Caco-2 (cell line): ENCODE data around the gene NOXO1. TPM values are rescaled to one million over a fixed set of nuclear protein-coding genes. Genes with fewer than 3 reads are reported as not detected.
A peak's percentile ranks its signal among the peaks of the same experiment; 100 is the strongest.

Source experiments
- BruUV-seq: library from RNA; stranded (reverse); fragments of 400-500 nt; replicated peaks from 2 replicates; lab custom pipeline; 2021; lab: Mats Ljungman, UMichigan
- CTCF ChIA-PET: fragments of 300-600 bp; sonication (Branson Sonifier 250); formaldehyde crosslinking; loops from one replicate; lab custom pipeline; 2022; ENCODE audit warnings: antibody characterized with exemption; lab: Charles Lee
- POLR2A ChIA-PET: fragments of 300-600 bp; sonication (Branson Sonifier 250); formaldehyde crosslinking; loops from one replicate; lab custom pipeline; 2022; ENCODE audit warnings: antibody characterized with exemption; lab: Charles Lee
- DNase-seq, 2 experiments: peaks; one replicate each; pipeline versions ENCODE4 v3.0.0 to v3.0.0-alpha.2; 2020 to 2022
- H3K27me3 ChIP-seq: replicated peaks from 2 replicates; pipeline ENCODE4 v1.6.0; 2011; ENCODE audit warnings: low read length; ENCODE audit not compliant: control insufficient read depth, insufficient read depth
- H3K36me3 ChIP-seq: 2 replicates; pipeline ENCODE4 v1.5.1; 2011; ENCODE audit warnings: low read length; ENCODE audit not compliant: control insufficient read depth, insufficient read depth
- H3K4me1 ChIP-seq: fragments of 250-450 bp; sonication (Bioruptor Pico); 2 replicates; pipeline ENCODE4 v1.5.1; 2020; ENCODE audit warnings: mild to moderate bottlenecking
- H3K4me3 ChIP-seq: 2 replicates; pipeline ENCODE4 v1.5.1; 2011; ENCODE audit warnings: low read depth, mild to moderate bottlenecking, control low read depth, low read length
- H3K9me3 ChIP-seq: fragments of 250-450 bp; sonication (Bioruptor Pico); 2 replicates; pipeline ENCODE4 v1.5.1; 2020; ENCODE audit warnings: mild to moderate bottlenecking, moderate library complexity
- H3K27ac Mint-ChIP-seq: one replicate; pipeline ENCODE4 v1.8.0; 2022; ENCODE audit warnings: mixed read lengths; ENCODE audit not compliant: unreplicated experiment
- H3K27me3 Mint-ChIP-seq: one replicate; pipeline ENCODE4 v1.8.0; 2022; ENCODE audit warnings: mixed read lengths; ENCODE audit not compliant: insufficient read depth, unreplicated experiment
- H3K36me3 Mint-ChIP-seq: one replicate; pipeline ENCODE4 v1.8.0; 2022; ENCODE audit warnings: mild to moderate bottlenecking, mixed read lengths; ENCODE audit not compliant: insufficient read depth, unreplicated experiment
- H3K4me1 Mint-ChIP-seq: one replicate; pipeline ENCODE4 v1.8.0; 2022; ENCODE audit warnings: low read depth, mixed read lengths; ENCODE audit not compliant: unreplicated experiment
- H3K4me3 Mint-ChIP-seq: one replicate; pipeline ENCODE4 v1.8.0; 2022; ENCODE audit warnings: mild to moderate bottlenecking, moderate library complexity, mixed read lengths; ENCODE audit not compliant: unreplicated experiment
- H3K9me3 Mint-ChIP-seq: one replicate; pipeline ENCODE4 v1.8.0; 2022; ENCODE audit warnings: mixed read lengths; ENCODE audit not compliant: unreplicated experiment
- CTCF ChIP-seq, 2 experiments: fragments of 200-600 bp in 1 of 2; IDR thresholded peaks; 1 replicate in 1 of 2; 2 replicates in 1 of 2; pipeline versions ENCODE4 v1.5.1 to v1.8.0; 2011 to 2022; ENCODE audit warnings: antibody characterized with exemption in 1 of 2, control low read depth in 1 of 2, inconsistent platforms in 1 of 2, low read depth in 1 of 2, low read length in 1 of 2, mild to moderate bottlenecking in 1 of 2, moderate library complexity in 1 of 2; ENCODE audit not compliant: insufficient read depth in 1 of 2, severe bottlenecking in 1 of 2, unreplicated experiment in 1 of 2
- intact Hi-C: fragments of 100-400 bp; cut with micrococcal nuclease; formaldehyde crosslinking; loops from one replicate; pipeline ENCODE4 v1.10.0; 2022; ENCODE audit not compliant: unreplicated experiment
- total RNA-seq: library from RNA; stranded (reverse); gene quantifications from 2 replicates; pipeline ENCODE4 v1.2.3, GENCODE V29; 2022

The NOXO1 gene
- total RNA-seq, 1 experiment from 2014 or later = 1.1 TPM

- POLR2A ChIA-PET = no interaction called here
Observed at GRCh38 chr16:1990101-1990350, 8.8 kb upstream of the NOXO1 start.

GRCh38 chr16:1989209-1990100 lies 8.2 kb upstream of the NOXO1 start, which contains the start of gene SYNGR3:
Gene SYNGR3, plus strand, starts transcription at chr16:1989970. Its CDS starts 133 bp downstream, at chr16:1990103.
- Mint-ChIP-seq H3K4me3 (peak within 1 kb of the TSS; percentile 70), H3K36me3 (peaks cover 8% of the 10 kb centered on the region), H3K4me1 (peaks cover 7% of the 10 kb centered on the region), H3K27me3 (no peaks in the 10 kb centered on the region), H3K9me3 (no peaks in the 10 kb centered on the region), H3K27ac (peak within 1 kb of the TSS; percentile 54)
- DNase-seq = peak in 1 of 2 experiments; percentile 46
- Histone ChIP-seq H3K4me1 (peaks cover 18% of the 10 kb centered on the region), H3K36me3 (peaks cover 5% of the 10 kb centered on the region; the same call in 1 of the 2 replicates), H3K4me3 (peak within 1 kb of the TSS; percentile 51), H3K27me3 (no peaks in the 10 kb centered on the region), H3K9me3 (no peaks in the 10 kb centered on the region)
- intact Hi-C loops = no loop called here
- ChIA-PET CTCF (interaction anchor here (0.7 kb wide), 1 partner anchor 25 kb away, joined by 3 read pairs; the partner anchor contains the start of gene RPS2), POLR2A (interaction anchor here (1.3 kb wide), 1 partner anchor 25 kb away, joined by 6 read pairs; the partner anchor contains the start of gene RPS2)
- no TSS peak for BruUV-seq
- no peak for TF ChIP-seq CTCF (IDR thresholded peaks at IDR 0.05; ENCODE audit: insufficient read depth in 1 of 2, low read depth in 1 of 2, low read length in 1 of 2, severe bottlenecking in 1 of 2, unreplicated experiment in 1 of 2)

More at GRCh38 chr16:1990101-1990350, 8.8 kb upstream of the NOXO1 start:
- H3K36me3 ChIP-seq = peaks cover 5% of the 10 kb centered on the region; the same call in 1 of the 2 replicates
- no peak for TF ChIP-seq CTCF (IDR thresholded peaks at IDR 0.05; ENCODE audit: insufficient read depth in 1 of 2, low read depth in 1 of 2, low read length in 1 of 2, severe bottlenecking in 1 of 2, unreplicated experiment in 1 of 2)
- H3K4me1 Mint-ChIP-seq = peaks cover 7% of the 10 kb centered on the region
- CTCF ChIA-PET = interaction anchor here (0.7 kb wide), 1 partner anchor 25 kb away, joined by 3 read pairs; the partner anchor contains the start of gene RPS2
- H3K4me1 ChIP-seq = peaks cover 15% of the 10 kb centered on the region
- peak overlapping the region; percentile 70 for H3K4me3 Mint-ChIP-seq
- H3K27ac Mint-ChIP-seq = no peak overlapping the region
- H3K27me3 ChIP-seq = no peaks in the 10 kb centered on the region
- no peak for DNase-seq
- no peaks in the 10 kb centered on the region for H3K27me3 Mint-ChIP-seq
- no peaks in the 10 kb centered on the region for H3K9me3 Mint-ChIP-seq
- intact Hi-C loops = no loop called here
- BruUV-seq = no TSS peak
- H3K36me3 Mint-ChIP-seq = peaks cover 2% of the 10 kb centered on the region
- no peaks in the 10 kb centered on the region for H3K9me3 ChIP-seq
- H3K4me3 ChIP-seq = peak overlapping the region; percentile 51

GRCh38 chr16:1987198-1987597 lies 5.9 kb upstream of the NOXO1 start:
- no peak for DNase-seq
- H3K27me3 Mint-ChIP-seq = no peaks in the 10 kb centered on the region
- no TSS peak for BruUV-seq
- H3K9me3 Mint-ChIP-seq = no peaks in the 10 kb centered on the region
- Histone ChIP-seq H3K9me3 (no peaks in the 10 kb centered on the region), H3K36me3 (peaks cover 5% of the 10 kb centered on the region; the same call in 1 of the 2 replicates), H3K4me3 (no peak overlapping the region), H3K27me3 (no peaks in the 10 kb centered on the region), H3K4me1 (peaks cover 23% of the 10 kb centered on the region)
- intact Hi-C loops = no loop called here
- no peak overlapping the region for H3K27ac Mint-ChIP-seq
- peak overlapping the region; percentile 33 for H3K4me3 Mint-ChIP-seq
- H3K4me1 Mint-ChIP-seq = peaks cover 14% of the 10 kb centered on the region
- POLR2A ChIA-PET = no interaction called here
- H3K36me3 Mint-ChIP-seq = peaks cover 25% of the 10 kb centered on the region
- CTCF ChIA-PET = no interaction called here
- TF ChIP-seq CTCF (IDR thresholded peaks at IDR 0.05; ENCODE audit: insufficient read depth in 1 of 2, low read depth in 1 of 2, low read length in 1 of 2, severe bottlenecking in 1 of 2, unreplicated experiment in 1 of 2) = no peak
